GM23338 (cell line): ENCODE data around the gene FBXO41. TPM values are rescaled to one million over a fixed set of nuclear protein-coding genes. Genes with fewer than 3 reads are reported as not detected.

Experiments
- ATAC-seq: fragments of 200-7000 bp; cut with Tn5 transposase; 3 replicates; pipeline ENCODE4 v1.9.1; 2020
- DNase-seq: peaks from one replicate; pipeline ENCODE4 v3.0.0-alpha.2; 2015; ENCODE audit warnings: low spot score
- H2AFZ ChIP-seq: fragments of 200-600 bp; sonication (generic); 2 replicates; pipeline ENCODE4 v1.8.0; 2016; ENCODE audit warnings: antibody characterized with exemption, mild to moderate bottlenecking, moderate library complexity
- H3F3A ChIP-seq: fragments of 200-600 bp; sonication (generic); replicated peaks from 2 replicates; pipeline ENCODE4 v1.8.0; 2017; ENCODE audit warnings: antibody characterized with exemption, mixed run types, low read depth
- H3K27ac ChIP-seq: fragments of 200-600 bp; sonication (generic); 2 replicates; pipeline ENCODE4 v1.6.1; 2016; ENCODE audit warnings: low read depth
- H3K27me3 ChIP-seq: fragments of 200-600 bp; sonication (generic); 2 replicates; pipeline ENCODE4 v1.8.0; 2016; ENCODE audit warnings: mild to moderate bottlenecking, mixed run types, moderate library complexity; ENCODE audit not compliant: insufficient read depth
- H3K36me3 ChIP-seq: fragments of 200-600 bp; sonication (generic); 2 replicates; pipeline ENCODE4 v1.8.0; 2016; ENCODE audit warnings: mild to moderate bottlenecking; ENCODE audit not compliant: insufficient read depth
- H3K4me1 ChIP-seq: fragments of 200-600 bp; sonication (generic); 2 replicates; pipeline ENCODE4 v1.8.0; 2016; ENCODE audit warnings: mild to moderate bottlenecking, moderate library complexity; ENCODE audit not compliant: insufficient read depth
- H3K4me2 ChIP-seq: fragments of 200-600 bp; sonication (generic); 2 replicates; pipeline ENCODE4 v1.7.1; 2017; ENCODE audit warnings: mixed run types
- H3K4me3 ChIP-seq: fragments of 200-600 bp; sonication (generic); 2 replicates; pipeline ENCODE4 v1.6.1; 2016; ENCODE audit warnings: mixed run types
- H3K79me2 ChIP-seq: fragments of 200-600 bp; sonication (generic); replicated peaks from 2 replicates; pipeline ENCODE4 v1.8.0; 2017; ENCODE audit warnings: mild to moderate bottlenecking; ENCODE audit not compliant: insufficient read depth
- H3K9me2 ChIP-seq: fragments of 200-600 bp; sonication (generic); 2 replicates; pipeline ENCODE4 v1.8.0; 2017; ENCODE audit not compliant: insufficient read depth
- H4K20me1 ChIP-seq: fragments of 200-600 bp; sonication (generic); replicated peaks from 2 replicates; pipeline ENCODE4 v1.8.0; 2017; ENCODE audit warnings: mild to moderate bottlenecking; ENCODE audit not compliant: insufficient read depth
- H3K27ac Mint-ChIP-seq: 2 replicates; pipeline ENCODE4 v1.8.0; 2020; ENCODE audit warnings: inconsistent platforms, mild to moderate bottlenecking, moderate library complexity, mixed read lengths
- H3K27me3 Mint-ChIP-seq: 3 replicates; pipeline ENCODE4 v1.8.0; 2022; ENCODE audit warnings: low read depth, mild to moderate bottlenecking, moderate library complexity, mixed read lengths, inconsistent platforms; ENCODE audit not compliant: insufficient read depth, poor library complexity
- H3K36me3 Mint-ChIP-seq: 3 replicates; pipeline ENCODE4 v1.8.0; 2021; ENCODE audit warnings: low read depth, mild to moderate bottlenecking, inconsistent platforms, moderate library complexity, mixed read lengths
- H3K4me1 Mint-ChIP-seq: 3 replicates; pipeline ENCODE4 v1.8.0; 2020; ENCODE audit warnings: mild to moderate bottlenecking, inconsistent platforms, mixed read lengths
- H3K4me3 Mint-ChIP-seq: 3 replicates; pipeline ENCODE4 v1.8.0; 2021; ENCODE audit warnings: moderate library complexity, mild to moderate bottlenecking, inconsistent platforms, mixed read lengths
- H3K9me3 Mint-ChIP-seq: 3 replicates; pipeline ENCODE4 v1.8.0; 2020; ENCODE audit warnings: moderate library complexity, mild to moderate bottlenecking, inconsistent platforms, mixed read lengths
- CREB1 ChIP-seq: fragments of 250-450 bp; sonication (Bioruptor Pico); IDR thresholded peaks from 2 replicates; pipeline ENCODE4 v1.5.0; 2020; ENCODE audit warnings: low read depth, mild to moderate bottlenecking, moderate library complexity
- EZH2 ChIP-seq: fragments of 200-600 bp; sonication (generic); IDR thresholded peaks from one replicate; pipeline ENCODE4 v1.8.0; 2017; ENCODE audit warnings: antibody characterized with exemption, mild to moderate bottlenecking, low read depth; ENCODE audit not compliant: unreplicated experiment
- EZH2phosphoT487 ChIP-seq: fragments of 200-600 bp; sonication (generic); IDR thresholded peaks from one replicate; pipeline ENCODE4 v1.8.1; 2018; ENCODE audit warnings: antibody characterized with exemption; ENCODE audit not compliant: unreplicated experiment
- JUNB ChIP-seq: IDR thresholded peaks from one replicate; pipeline ENCODE4 v1.6.1; 2016; ENCODE audit warnings: antibody characterized with exemption; ENCODE audit not compliant: unreplicated experiment
- NANOG ChIP-seq: IDR thresholded peaks from 2 replicates; pipeline ENCODE4 v1.6.1; 2016; ENCODE audit warnings: antibody characterized with exemption, borderline replicate concordance
- POLR2AphosphoS5 ChIP-seq: IDR thresholded peaks from 2 replicates; pipeline ENCODE4 v1.6.1; 2016; ENCODE audit warnings: antibody characterized with exemption, low read depth
- STAT1 ChIP-seq: IDR thresholded peaks from one replicate; pipeline ENCODE4 v1.6.1; 2016; ENCODE audit warnings: antibody characterized with exemption; ENCODE audit not compliant: unreplicated experiment
- ZNF114 ChIP-seq: fragments of 250-450 bp; sonication (Bioruptor Pico); IDR thresholded peaks from 2 replicates; pipeline ENCODE4 v1.5.0; 2020; ENCODE audit warnings: mild to moderate bottlenecking, moderate library complexity
- ZNF331 ChIP-seq: fragments of 250-450 bp; sonication (Bioruptor Pico); IDR thresholded peaks from 2 replicates; pipeline ENCODE4 v1.5.0; 2020; ENCODE audit warnings: low read depth, mild to moderate bottlenecking, moderate library complexity
- ZNF462 ChIP-seq: fragments of 250-450 bp; sonication (Bioruptor Pico); IDR thresholded peaks from 2 replicates; pipeline ENCODE4 v1.5.0; 2020; ENCODE audit warnings: mild to moderate bottlenecking, moderate library complexity
- polyA plus RNA-seq: library from polyadenylated mRNA; unstranded; fragments of >200 nt; fragmentation: Nextera tagmentation; extraction: Ambion mirVana; gene quantifications from 2 replicates; pipeline ENCODE4 v1.2.1, GENCODE V29; 2016
- total RNA-seq: library from RNA; depleted of rRNA; stranded (reverse); fragments of >200 nt; shearing (Covaris generic); gene quantifications from 2 replicates; pipeline ENCODE4 v1.2.3, GENCODE V29; 2014
- TF ChIP-seq, protein P1 (sequence below): IDR thresholded peaks from 2 replicates; pipeline ENCODE4 v1.6.1; 2016; ENCODE audit warnings: antibody characterized with exemption
- TF ChIP-seq, protein P2 (sequence below), 2 experiments: fragments of 200-600 bp in 1 of 2; sonication (generic) in 1 of 2; conservative IDR thresholded peaks; 2 replicates each; pipeline versions ENCODE4 v1.5.1 to v1.6.1; 2016 to 2017; ENCODE audit warnings: antibody characterized with exemption in 2 of 2, low read depth in 2 of 2, mild to moderate bottlenecking in 2 of 2, moderate library complexity in 1 of 2
- TF ChIP-seq, protein P3 (sequence below): IDR thresholded peaks from one replicate; pipeline ENCODE4 v1.6.1; 2018; ENCODE audit warnings: antibody characterized with exemption; ENCODE audit not compliant: unreplicated experiment

The FBXO41 gene
- total and polyA plus RNA-seq, 2 experiments from 2014 or later, result 3.5 to 13.8 TPM

DNA sequence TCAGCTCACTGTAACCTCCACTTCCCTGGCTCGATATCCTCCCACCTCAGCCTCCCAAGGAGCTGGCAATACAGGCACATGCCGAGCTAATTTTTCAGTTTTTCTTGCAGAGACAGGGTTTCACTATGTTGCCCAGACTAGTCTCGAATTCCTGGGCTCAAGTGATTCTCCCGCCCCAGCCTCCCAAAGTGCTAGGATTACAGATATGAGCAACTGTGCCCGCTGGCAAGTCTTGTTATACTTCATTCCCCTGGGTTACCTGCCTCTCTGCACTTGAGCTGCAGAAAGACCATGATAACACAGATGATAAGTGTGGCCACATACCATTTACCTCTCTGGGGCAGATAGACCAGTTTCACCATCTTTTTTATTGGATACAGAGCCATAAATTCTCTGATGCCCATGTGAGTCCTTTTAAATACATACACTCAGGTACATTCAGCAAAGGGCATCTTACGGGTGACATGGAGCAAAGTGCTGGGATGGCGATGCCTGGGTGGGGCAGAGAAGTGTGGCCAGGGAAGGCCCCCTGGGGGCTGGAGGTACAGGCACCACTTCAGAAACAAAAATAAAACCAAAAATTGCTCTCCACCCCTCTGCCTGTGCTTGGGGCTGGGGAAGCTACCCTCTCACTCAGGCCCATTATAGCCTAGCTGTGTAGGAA lies 29.8 kb downstream of the FBXO41 start:
- Histone ChIP-seq H3K4me2 (no peak overlapping the region), H4K20me1 (peaks cover 29% of the 10 kb centered on the region), H3K27ac (no peak overlapping the region; the same call in 1 of the 2 replicates), H3K4me3 (no peak overlapping the region), H3K79me2 (no peaks in the 10 kb centered on the region), H3K9me2 (no peaks in the 10 kb centered on the region), H3K27me3 (no peaks in the 10 kb centered on the region), H2AFZ (no peak overlapping the region), H3F3A (peaks cover 11% of the 10 kb centered on the region; the same call in 1 of the 2 replicates), H3K4me1 (peaks cover 5% of the 10 kb centered on the region; the same call in 1 of the 2 replicates), H3K36me3 (peaks cover 9% of the 10 kb centered on the region)
- no peak overlapping the region for H3K4me3 Mint-ChIP-seq
- H3K27me3 Mint-ChIP-seq, result peaks cover 13% of the 10 kb centered on the region
- no peak overlapping the region for H3K27ac Mint-ChIP-seq
- no peak for DNase-seq
- TF ChIP-seq STAT1 (no peak), POLR2AphosphoS5 (no peak), ZNF331 (CRISPR knock-in tag) (no peak), NANOG (no peak), JUNB (no peak), EZH2 (no peak), CREB1 (no peak), EZH2phosphoT487 (no peak), ZNF462 (CRISPR knock-in tag) (no peak), ZNF114 (CRISPR knock-in tag) (no peak)
- TF ChIP-seq, protein P1, sequence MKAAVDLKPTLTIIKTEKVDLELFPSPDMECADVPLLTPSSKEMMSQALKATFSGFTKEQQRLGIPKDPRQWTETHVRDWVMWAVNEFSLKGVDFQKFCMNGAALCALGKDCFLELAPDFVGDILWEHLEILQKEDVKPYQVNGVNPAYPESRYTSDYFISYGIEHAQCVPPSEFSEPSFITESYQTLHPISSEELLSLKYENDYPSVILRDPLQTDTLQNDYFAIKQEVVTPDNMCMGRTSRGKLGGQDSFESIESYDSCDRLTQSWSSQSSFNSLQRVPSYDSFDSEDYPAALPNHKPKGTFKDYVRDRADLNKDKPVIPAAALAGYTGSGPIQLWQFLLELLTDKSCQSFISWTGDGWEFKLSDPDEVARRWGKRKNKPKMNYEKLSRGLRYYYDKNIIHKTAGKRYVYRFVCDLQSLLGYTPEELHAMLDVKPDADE, result no peak
- TF ChIP-seq, protein P2, sequence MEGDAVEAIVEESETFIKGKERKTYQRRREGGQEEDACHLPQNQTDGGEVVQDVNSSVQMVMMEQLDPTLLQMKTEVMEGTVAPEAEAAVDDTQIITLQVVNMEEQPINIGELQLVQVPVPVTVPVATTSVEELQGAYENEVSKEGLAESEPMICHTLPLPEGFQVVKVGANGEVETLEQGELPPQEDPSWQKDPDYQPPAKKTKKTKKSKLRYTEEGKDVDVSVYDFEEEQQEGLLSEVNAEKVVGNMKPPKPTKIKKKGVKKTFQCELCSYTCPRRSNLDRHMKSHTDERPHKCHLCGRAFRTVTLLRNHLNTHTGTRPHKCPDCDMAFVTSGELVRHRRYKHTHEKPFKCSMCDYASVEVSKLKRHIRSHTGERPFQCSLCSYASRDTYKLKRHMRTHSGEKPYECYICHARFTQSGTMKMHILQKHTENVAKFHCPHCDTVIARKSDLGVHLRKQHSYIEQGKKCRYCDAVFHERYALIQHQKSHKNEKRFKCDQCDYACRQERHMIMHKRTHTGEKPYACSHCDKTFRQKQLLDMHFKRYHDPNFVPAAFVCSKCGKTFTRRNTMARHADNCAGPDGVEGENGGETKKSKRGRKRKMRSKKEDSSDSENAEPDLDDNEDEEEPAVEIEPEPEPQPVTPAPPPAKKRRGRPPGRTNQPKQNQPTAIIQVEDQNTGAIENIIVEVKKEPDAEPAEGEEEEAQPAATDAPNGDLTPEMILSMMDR (conservative IDR thresholded peaks at IDR 0.05; ENCODE audit: low read depth in 2 of 2), result no peak
- TF ChIP-seq, protein P3, sequence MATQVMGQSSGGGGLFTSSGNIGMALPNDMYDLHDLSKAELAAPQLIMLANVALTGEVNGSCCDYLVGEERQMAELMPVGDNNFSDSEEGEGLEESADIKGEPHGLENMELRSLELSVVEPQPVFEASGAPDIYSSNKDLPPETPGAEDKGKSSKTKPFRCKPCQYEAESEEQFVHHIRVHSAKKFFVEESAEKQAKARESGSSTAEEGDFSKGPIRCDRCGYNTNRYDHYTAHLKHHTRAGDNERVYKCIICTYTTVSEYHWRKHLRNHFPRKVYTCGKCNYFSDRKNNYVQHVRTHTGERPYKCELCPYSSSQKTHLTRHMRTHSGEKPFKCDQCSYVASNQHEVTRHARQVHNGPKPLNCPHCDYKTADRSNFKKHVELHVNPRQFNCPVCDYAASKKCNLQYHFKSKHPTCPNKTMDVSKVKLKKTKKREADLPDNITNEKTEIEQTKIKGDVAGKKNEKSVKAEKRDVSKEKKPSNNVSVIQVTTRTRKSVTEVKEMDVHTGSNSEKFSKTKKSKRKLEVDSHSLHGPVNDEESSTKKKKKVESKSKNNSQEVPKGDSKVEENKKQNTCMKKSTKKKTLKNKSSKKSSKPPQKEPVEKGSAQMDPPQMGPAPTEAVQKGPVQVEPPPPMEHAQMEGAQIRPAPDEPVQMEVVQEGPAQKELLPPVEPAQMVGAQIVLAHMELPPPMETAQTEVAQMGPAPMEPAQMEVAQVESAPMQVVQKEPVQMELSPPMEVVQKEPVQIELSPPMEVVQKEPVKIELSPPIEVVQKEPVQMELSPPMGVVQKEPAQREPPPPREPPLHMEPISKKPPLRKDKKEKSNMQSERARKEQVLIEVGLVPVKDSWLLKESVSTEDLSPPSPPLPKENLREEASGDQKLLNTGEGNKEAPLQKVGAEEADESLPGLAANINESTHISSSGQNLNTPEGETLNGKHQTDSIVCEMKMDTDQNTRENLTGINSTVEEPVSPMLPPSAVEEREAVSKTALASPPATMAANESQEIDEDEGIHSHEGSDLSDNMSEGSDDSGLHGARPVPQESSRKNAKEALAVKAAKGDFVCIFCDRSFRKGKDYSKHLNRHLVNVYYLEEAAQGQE, result no peak
- peaks cover 48% of the 10 kb centered on the region for H3K36me3 Mint-ChIP-seq
- peaks cover 18% of the 10 kb centered on the region; the same call in 2 of the 3 replicates for H3K4me1 Mint-ChIP-seq
- no peaks in the 10 kb centered on the region for H3K9me3 Mint-ChIP-seq
- ATAC-seq, result no peak; the same call in 2 of the 3 replicates
